Epithelial cell of esophagus (primary cell): ENCODE results near the gene NOL11.
"Not testable (repeated sequence)": the region's sequence is repeated elsewhere in the genome, so short reads cannot be mapped to it uniquely, and the experiment has no call there.

Experiments used
- DNase-seq: peaks from one replicate; pipeline ENCODE4 v3.0.0; 2010; ENCODE audit warnings: low read depth
- H3K4me3 ChIP-seq: 2 replicates; pipeline ENCODE4 v1.5.1; 2011; ENCODE audit warnings: mild to moderate bottlenecking, low read length, control low read depth
- TF ChIP-seq, protein P1 (sequence below): IDR thresholded peaks from 2 replicates; pipeline ENCODE4 v1.5.1; 2011; ENCODE audit warnings: low read depth, mild to moderate bottlenecking, low read length, control low read depth, inconsistent platforms; ENCODE audit not compliant: insufficient read depth; ENCODE audit errors: missing control alignments

NOL11 gene

DNA sequence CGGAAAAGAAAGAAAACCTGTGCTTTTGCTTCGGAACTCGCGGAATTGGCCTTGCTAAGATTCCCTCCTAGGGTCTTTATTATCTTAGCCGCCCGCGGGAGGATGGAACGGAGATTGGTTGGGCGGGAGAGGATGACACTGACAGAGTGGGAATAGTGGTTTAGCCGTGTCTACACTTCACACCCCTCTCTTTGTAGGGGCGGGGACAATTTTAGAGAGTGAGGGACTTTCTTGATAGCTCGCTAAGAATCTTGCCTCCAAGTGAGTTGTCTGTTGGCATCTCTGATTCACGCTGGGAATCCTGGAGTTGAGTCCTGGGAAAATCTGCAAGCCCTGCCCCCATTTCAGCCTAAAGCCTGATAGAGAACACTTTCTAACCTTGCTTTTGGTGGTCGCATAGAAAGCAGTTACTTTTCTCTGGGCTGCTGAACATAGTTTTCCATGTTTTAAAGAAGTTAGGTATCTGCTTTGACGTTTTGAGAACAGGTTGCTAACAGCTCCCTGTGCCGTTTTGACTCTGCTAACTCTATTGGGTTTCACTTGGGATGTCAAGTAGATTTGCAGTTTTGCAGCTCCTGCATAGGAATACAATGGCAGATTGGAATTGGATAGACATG lies 697 bp downstream of the NOL11 start:
- peak; percentile 51 for DNase-seq
- TF ChIP-seq, protein P1, sequence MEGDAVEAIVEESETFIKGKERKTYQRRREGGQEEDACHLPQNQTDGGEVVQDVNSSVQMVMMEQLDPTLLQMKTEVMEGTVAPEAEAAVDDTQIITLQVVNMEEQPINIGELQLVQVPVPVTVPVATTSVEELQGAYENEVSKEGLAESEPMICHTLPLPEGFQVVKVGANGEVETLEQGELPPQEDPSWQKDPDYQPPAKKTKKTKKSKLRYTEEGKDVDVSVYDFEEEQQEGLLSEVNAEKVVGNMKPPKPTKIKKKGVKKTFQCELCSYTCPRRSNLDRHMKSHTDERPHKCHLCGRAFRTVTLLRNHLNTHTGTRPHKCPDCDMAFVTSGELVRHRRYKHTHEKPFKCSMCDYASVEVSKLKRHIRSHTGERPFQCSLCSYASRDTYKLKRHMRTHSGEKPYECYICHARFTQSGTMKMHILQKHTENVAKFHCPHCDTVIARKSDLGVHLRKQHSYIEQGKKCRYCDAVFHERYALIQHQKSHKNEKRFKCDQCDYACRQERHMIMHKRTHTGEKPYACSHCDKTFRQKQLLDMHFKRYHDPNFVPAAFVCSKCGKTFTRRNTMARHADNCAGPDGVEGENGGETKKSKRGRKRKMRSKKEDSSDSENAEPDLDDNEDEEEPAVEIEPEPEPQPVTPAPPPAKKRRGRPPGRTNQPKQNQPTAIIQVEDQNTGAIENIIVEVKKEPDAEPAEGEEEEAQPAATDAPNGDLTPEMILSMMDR: no peak
- H3K4me3 ChIP-seq: peak overlapping the region; percentile 100

DNA sequence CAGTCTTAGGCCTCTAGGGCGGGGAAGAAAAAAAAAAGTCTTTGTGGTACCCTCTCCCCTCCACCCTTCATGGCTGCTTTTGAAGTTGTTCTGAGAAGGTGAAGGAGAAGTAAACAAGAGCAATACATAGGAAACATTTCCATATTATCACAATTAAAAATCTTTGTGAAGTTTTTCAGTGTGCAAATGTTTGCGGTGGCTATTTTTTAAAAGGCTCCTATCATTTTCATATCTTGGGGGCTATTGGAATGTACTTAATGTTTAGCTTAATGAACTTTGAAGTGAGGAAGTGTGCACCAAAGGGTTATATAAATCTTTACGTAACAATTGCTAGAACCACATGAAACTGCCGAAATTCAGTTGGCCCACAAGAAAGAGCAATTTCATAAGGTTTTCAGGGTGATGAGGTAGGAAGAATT lies 7.6 kb downstream of the NOL11 start:
- H3K4me3 ChIP-seq: no peak overlapping the region
- DNase-seq: no peak
- TF ChIP-seq, protein P1: no peak

DNA sequence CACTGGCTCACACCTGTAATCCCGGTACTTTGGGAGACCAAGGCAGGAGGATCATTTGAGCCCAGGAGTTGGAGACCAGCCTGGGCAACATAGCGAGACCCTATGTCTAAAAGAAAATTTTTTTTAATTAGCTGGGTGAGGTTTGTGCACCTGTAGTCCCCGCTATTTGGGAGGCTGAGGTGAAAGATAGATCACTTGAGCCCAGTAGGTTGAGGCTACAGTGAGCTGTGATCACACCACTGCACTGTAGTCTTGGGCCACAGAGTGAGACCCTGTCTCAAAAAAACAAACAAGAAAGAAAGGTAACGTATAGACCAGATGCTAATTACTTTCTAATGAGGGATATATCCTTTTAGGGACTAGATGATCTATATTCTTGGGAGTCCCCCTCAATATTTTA lies 8.1 kb downstream of the NOL11 start:
- H3K4me3 ChIP-seq: no peak overlapping the region
- TF ChIP-seq, protein P1: no peak
- no peak for DNase-seq

- not testable (repeated sequence) for DNase-seq
These were observed 9.7 kb downstream of the NOL11 start for GRCh38 chr17:67727152-67728039.

DNA sequence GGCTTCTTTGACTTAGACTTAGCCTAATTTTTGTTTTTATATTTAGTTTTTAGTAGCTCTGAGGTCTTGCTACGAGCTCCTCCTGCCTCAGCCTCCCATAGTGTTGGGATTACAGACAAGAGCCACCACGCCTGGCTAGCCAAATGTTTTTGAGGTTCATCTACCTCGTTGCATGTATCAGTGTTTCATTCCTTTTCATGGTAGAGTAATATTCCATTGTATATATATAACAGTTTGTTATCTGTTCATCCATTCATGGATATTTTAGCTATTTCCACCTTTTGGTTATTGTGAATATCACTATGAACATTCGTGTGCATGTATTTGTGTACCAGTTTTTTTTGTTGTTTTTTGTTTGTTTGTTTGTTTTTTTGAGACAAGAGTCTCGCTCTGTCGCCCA lies 12.2 kb downstream of the NOL11 start:
- TF ChIP-seq, protein P1: no peak
- DNase-seq: no peak
- H3K4me3 ChIP-seq: no peak overlapping the region

More at GRCh38 chr17:67727152-67728039, 9.7 kb downstream of the NOL11 start:
- not testable (repeated sequence) for H3K4me3 ChIP-seq

GRCh38 chr17:67730731-67731130 lies 13.0 kb downstream of the NOL11 start:
- TF ChIP-seq, protein P1: no peak
- DNase-seq: no peak
- no peak overlapping the region for H3K4me3 ChIP-seq

- DNase-seq: no peak
These were observed 15.7 kb downstream of the NOL11 start for GRCh38 chr17:67733449-67733848.

More at GRCh38 chr17:67733449-67733848, 15.7 kb downstream of the NOL11 start:
- H3K4me3 ChIP-seq: no peak overlapping the region
- TF ChIP-seq, protein P1: no peak
